SU-DHL-6 (cell line): ENCODE data around the gene IL13RA2.

Experiments
- H2AFZ ChIP-seq: fragments of 200-600 bp; sonication (generic); 2 replicates; pipeline ENCODE4 v1.6.1; 2014; ENCODE audit warnings: low read depth, mild to moderate bottlenecking, moderate library complexity, mixed read lengths, antibody characterized with exemption, low read length; ENCODE audit not compliant: severe bottlenecking
- H3F3A ChIP-seq: fragments of 200-600 bp; shearing (Covaris generic); 2 replicates; pipeline ENCODE4 v1.6.0; 2016; ENCODE audit warnings: antibody characterized with exemption, mild to moderate bottlenecking; ENCODE audit not compliant: insufficient read depth
- H3K27ac ChIP-seq: fragments of 200-600 bp; sonication (generic); 2 replicates; pipeline ENCODE4 v1.5.1; 2016; ENCODE audit warnings: low read depth, mild to moderate bottlenecking, low read length, moderate library complexity, mixed read lengths
- H3K27me3 ChIP-seq: fragments of 200-600 bp; sonication (generic), shearing (Covaris generic); 2 replicates; pipeline ENCODE4 v1.6.0; 2014; ENCODE audit warnings: mild to moderate bottlenecking, low read length
- H3K36me3 ChIP-seq: fragments of 200-600 bp; sonication (generic); 2 replicates; pipeline ENCODE4 v1.6.1; 2014; ENCODE audit warnings: mild to moderate bottlenecking, low read length, mixed read lengths
- H3K4me2 ChIP-seq: fragments of 300-600, 200-600 bp; shearing (Covaris generic), sonication (generic); 2 replicates; pipeline ENCODE4 v1.6.0; 2014; ENCODE audit warnings: low read length, low read depth, mild to moderate bottlenecking; ENCODE audit not compliant: poor library complexity, severe bottlenecking
- H3K4me3 ChIP-seq: fragments of 200-600 bp; sonication (generic); 2 replicates; pipeline ENCODE4 v1.5.1; 2014; ENCODE audit warnings: antibody characterized with exemption, low read length, mild to moderate bottlenecking, mixed read lengths; ENCODE audit not compliant: insufficient read depth, poor library complexity, severe bottlenecking
- H3K79me2 ChIP-seq: fragments of 200-600 bp; sonication (generic); 2 replicates; pipeline ENCODE4 v1.6.1; 2014; ENCODE audit warnings: mild to moderate bottlenecking, low read length, moderate library complexity; ENCODE audit not compliant: insufficient read depth
- H3K9ac ChIP-seq: fragments of 200-600 bp; sonication (generic); 2 replicates; pipeline ENCODE4 v1.7.0; 2014; ENCODE audit warnings: mild to moderate bottlenecking, low read length
- H3K9me2 ChIP-seq: fragments of 200-600 bp; sonication (generic); replicated peaks from 2 replicates; pipeline ENCODE4 v1.6.1; 2014; ENCODE audit warnings: low read length; ENCODE audit not compliant: insufficient read depth
- H3K9me3 ChIP-seq: fragments of 200-600 bp; sonication (generic); 2 replicates; pipeline ENCODE4 v1.6.1; 2014; ENCODE audit warnings: low read length, mixed read lengths; ENCODE audit not compliant: insufficient read depth
- H4K20me1 ChIP-seq: fragments of 200-600 bp; sonication (generic); 2 replicates; pipeline ENCODE4 v1.6.1; 2014; ENCODE audit warnings: low read depth, mild to moderate bottlenecking, antibody characterized with exemption, low read length, moderate library complexity, mixed read lengths
- CTCF ChIP-seq: fragments of 200-600 bp; sonication (generic); IDR thresholded peaks from one replicate; pipeline ENCODE4 v1.5.1; 2017; ENCODE audit warnings: antibody characterized with exemption, mild to moderate bottlenecking, low read length, moderate library complexity; ENCODE audit not compliant: insufficient read depth, poor library complexity, severe bottlenecking
- EZH2phosphoT487 ChIP-seq: fragments of 200-600 bp; sonication (generic), shearing (Covaris generic); conservative IDR thresholded peaks from 2 replicates; pipeline ENCODE4 v1.6.1; 2018; ENCODE audit warnings: mild to moderate bottlenecking, antibody characterized with exemption, low read length, moderate library complexity, mixed read lengths

Gene IL13RA2

GRCh38 chrX:115021121-115021520, 3.7 kb upstream of the IL13RA2 start:
- Histone ChIP-seq H3K27me3 (no peaks in the 10 kb centered on the region), H3K27ac (no peak overlapping the region), H3K9ac (no peak overlapping the region), H3K9me2 (no peaks in the 10 kb centered on the region), H4K20me1 (no peaks in the 10 kb centered on the region), H2AFZ (no peak overlapping the region), H3F3A (no peaks in the 10 kb centered on the region), H3K4me3 (no peak overlapping the region), H3K4me2 (no peak overlapping the region), H3K9me3 (no peaks in the 10 kb centered on the region), H3K36me3 (no peaks in the 10 kb centered on the region), H3K79me2 (no peaks in the 10 kb centered on the region)
- TF ChIP-seq CTCF (no peak), EZH2phosphoT487 (no peak)

GRCh38 chrX:115018944-115019343, 1.5 kb upstream of the IL13RA2 start:
- Histone ChIP-seq H3K9ac (no peak overlapping the region), H3K79me2 (no peaks in the 10 kb centered on the region), H3K4me2 (no peak overlapping the region), H3K4me3 (no peak overlapping the region), H3K27me3 (no peaks in the 10 kb centered on the region), H3F3A (no peaks in the 10 kb centered on the region), H4K20me1 (no peaks in the 10 kb centered on the region), H3K27ac (no peak overlapping the region), H2AFZ (no peak overlapping the region), H3K9me3 (no peaks in the 10 kb centered on the region), H3K36me3 (no peaks in the 10 kb centered on the region), H3K9me2 (no peaks in the 10 kb centered on the region)
- no peak for TF ChIP-seq CTCF
- no peak for TF ChIP-seq EZH2phosphoT487

GRCh38 chrX:115018040-115018647, 728 bp upstream of the IL13RA2 start:
- Histone ChIP-seq H3K9ac (no peak overlapping the region), H3K27ac (no peak overlapping the region), H3K9me3 (no peaks in the 10 kb centered on the region), H3K79me2 (no peaks in the 10 kb centered on the region), H4K20me1 (no peaks in the 10 kb centered on the region), H3K4me3 (no peak overlapping the region), H3K36me3 (no peaks in the 10 kb centered on the region), H3K27me3 (no peaks in the 10 kb centered on the region), H2AFZ (no peak overlapping the region), H3K4me2 (no peak overlapping the region), H3K9me2 (no peaks in the 10 kb centered on the region), H3F3A (no peaks in the 10 kb centered on the region)
- TF ChIP-seq CTCF (peak; percentile 18), EZH2phosphoT487 (no peak)
